GM13977 (cell line): ENCODE measurements around the gene MYO9A.
A peak's percentile ranks its signal among the peaks of the same experiment; 100 is the strongest.

Experiments used
- DNase-seq: peaks from one replicate; pipeline ENCODE4 v3.0.0; 2012; ENCODE audit warnings: low spot score
- CTCF ChIP-seq: IDR thresholded peaks from 2 replicates; pipeline ENCODE4 v1.5.1; 2012; ENCODE audit warnings: mild to moderate bottlenecking, control low read depth; ENCODE audit not compliant: insufficient read depth; ENCODE audit errors: extremely low read depth, missing control alignments
- in situ Hi-C: fragments of 300-500 bp; cut with MboI; formaldehyde crosslinking; loops from one replicate; pipeline ENCODE4 v1.12.0; 2022; ENCODE audit warnings: low sequenced_read_pairs, low pct_unique_long_range_greater_than_20kb, mixed read lengths, inconsistent platforms; ENCODE audit not compliant: unreplicated experiment

The MYO9A gene

GRCh38 chr15:72160696-72161245 lies 42.8 kb upstream of the MYO9A start:
- no peak for TF ChIP-seq CTCF
- in situ Hi-C loops = no loop called here
- no peak for DNase-seq

GRCh38 chr15:72156928-72157327 lies 39.0 kb upstream of the MYO9A start:
- no peak for TF ChIP-seq CTCF
- in situ Hi-C loops = no loop called here
- no peak for DNase-seq

- in situ Hi-C loops = no loop called here
These were observed 38.0 kb upstream of the MYO9A start for GRCh38 chr15:72155635-72156616.

GRCh38 chr15:72155003-72155621 lies 37.2 kb upstream of the MYO9A start:
- TF ChIP-seq CTCF = no peak
- in situ Hi-C loops = no loop called here
- no peak for DNase-seq

More at GRCh38 chr15:72155635-72156616, 38.0 kb upstream of the MYO9A start:
- TF ChIP-seq CTCF = peak; percentile 87
- DNase-seq = peak; percentile 76

- no peak for TF ChIP-seq CTCF
- no peak for DNase-seq
- in situ Hi-C loops = no loop called here
These were observed 36.4 kb upstream of the MYO9A start for GRCh38 chr15:72154316-72154715.

GRCh38 chr15:72153269-72154000 lies 35.5 kb upstream of the MYO9A start:
- DNase-seq = no peak
- in situ Hi-C loops = no loop called here

More at GRCh38 chr15:72153269-72154000, 35.5 kb upstream of the MYO9A start:
- no peak for TF ChIP-seq CTCF
